RWPE2 (cell line): ENCODE measurements around the gene CD28.
"Not testable (repeated sequence)": the region's sequence is repeated elsewhere in the genome, so short reads cannot be mapped to it uniquely, and the experiment has no call there.

Experiments used
- ATAC-seq: fragments of 200-7000 bp; cut with Tn5 transposase; 3 replicates; pipeline ENCODE4 v1.9.1; 2021; ENCODE audit warnings: low read depth
- DNase-seq: peaks from one replicate; pipeline ENCODE4 v3.0.0-alpha.2; 2020; ENCODE audit warnings: low spot score
- H3K27ac ChIP-seq: fragments of 450-650 bp; 2 replicates; pipeline ENCODE4 v1.5.1; 2017; ENCODE audit warnings: mild to moderate bottlenecking; ENCODE audit not compliant: poor library complexity, severe bottlenecking
- H3K27me3 ChIP-seq: fragments of 250-450 bp; sonication (Bioruptor Pico); 2 replicates; pipeline ENCODE4 v1.5.1; 2021; ENCODE audit warnings: mild to moderate bottlenecking, moderate library complexity; ENCODE audit not compliant: insufficient read depth, poor library complexity, severe bottlenecking
- H3K36me3 ChIP-seq: fragments of 250-450 bp; sonication (Bioruptor Pico); 2 replicates; pipeline ENCODE4 v1.5.1; 2020; ENCODE audit warnings: low read depth, mild to moderate bottlenecking, moderate library complexity
- H3K4me1 ChIP-seq: fragments of 250-450 bp; sonication (Bioruptor Pico); 2 replicates; pipeline ENCODE4 v1.5.1; 2021; ENCODE audit warnings: mild to moderate bottlenecking, moderate library complexity; ENCODE audit not compliant: insufficient read depth, poor library complexity, severe bottlenecking
- H3K4me3 ChIP-seq: fragments of 250-450 bp; sonication (Bioruptor Pico); 2 replicates; pipeline ENCODE4 v1.5.1; 2021; ENCODE audit warnings: mild to moderate bottlenecking, moderate library complexity; ENCODE audit not compliant: severe bottlenecking
- H3K9me3 ChIP-seq: fragments of 250-450 bp; sonication (Bioruptor Pico); 2 replicates; pipeline ENCODE4 v1.5.1; 2021; ENCODE audit warnings: mild to moderate bottlenecking, moderate library complexity; ENCODE audit not compliant: severe bottlenecking
- CTCF ChIP-seq: fragments of 450-650 bp; IDR thresholded peaks from one replicate; pipeline ENCODE4 v1.5.1; 2017; ENCODE audit warnings: mild to moderate bottlenecking, moderate library complexity; ENCODE audit not compliant: poor library complexity, severe bottlenecking

The CD28 gene

DNA sequence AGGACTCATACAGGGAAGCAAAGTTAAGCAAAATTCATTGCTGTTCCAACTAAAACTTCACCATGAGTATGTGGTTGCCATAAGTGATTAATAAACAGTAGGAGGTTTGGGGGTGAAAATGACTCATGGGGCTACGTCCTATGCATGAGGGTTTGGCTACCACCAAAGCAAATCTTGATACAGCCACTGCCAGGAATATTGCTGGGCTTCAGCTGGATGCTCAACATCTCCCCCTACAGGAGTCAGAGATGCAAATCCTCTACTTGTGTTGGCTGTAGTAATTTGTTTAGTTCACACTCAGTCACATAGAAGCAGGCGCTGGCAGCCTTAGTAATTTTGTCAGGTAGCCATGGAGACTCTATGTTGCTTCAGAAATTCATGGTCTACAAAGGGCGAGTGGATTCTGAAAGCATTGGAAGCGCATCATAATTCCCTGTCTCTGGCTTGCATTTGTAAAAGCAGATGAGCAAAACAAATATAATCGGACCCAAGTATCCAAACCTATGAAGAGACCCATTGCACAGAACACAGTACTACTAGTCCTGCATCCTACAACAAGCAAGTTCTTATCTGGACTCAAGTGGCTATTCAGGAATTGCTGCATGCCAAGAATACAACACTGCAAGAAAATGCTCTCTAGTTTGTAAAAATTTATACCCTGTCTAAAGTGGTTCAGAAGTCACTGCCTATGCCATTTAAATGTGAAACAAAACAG is 76.0 kb downstream of the CD28 start:
- H3K27ac ChIP-seq = no peak overlapping the region
- TF ChIP-seq CTCF = peak; percentile 77
- no peaks in the 10 kb centered on the region for H3K36me3 ChIP-seq
- no peaks in the 10 kb centered on the region for H3K27me3 ChIP-seq
- H3K4me1 ChIP-seq = no peaks in the 10 kb centered on the region
- DNase-seq (no peak), ATAC-seq (peak; percentile 81)
- H3K4me3 ChIP-seq = no peak overlapping the region
- no peaks in the 10 kb centered on the region for H3K9me3 ChIP-seq

DNA sequence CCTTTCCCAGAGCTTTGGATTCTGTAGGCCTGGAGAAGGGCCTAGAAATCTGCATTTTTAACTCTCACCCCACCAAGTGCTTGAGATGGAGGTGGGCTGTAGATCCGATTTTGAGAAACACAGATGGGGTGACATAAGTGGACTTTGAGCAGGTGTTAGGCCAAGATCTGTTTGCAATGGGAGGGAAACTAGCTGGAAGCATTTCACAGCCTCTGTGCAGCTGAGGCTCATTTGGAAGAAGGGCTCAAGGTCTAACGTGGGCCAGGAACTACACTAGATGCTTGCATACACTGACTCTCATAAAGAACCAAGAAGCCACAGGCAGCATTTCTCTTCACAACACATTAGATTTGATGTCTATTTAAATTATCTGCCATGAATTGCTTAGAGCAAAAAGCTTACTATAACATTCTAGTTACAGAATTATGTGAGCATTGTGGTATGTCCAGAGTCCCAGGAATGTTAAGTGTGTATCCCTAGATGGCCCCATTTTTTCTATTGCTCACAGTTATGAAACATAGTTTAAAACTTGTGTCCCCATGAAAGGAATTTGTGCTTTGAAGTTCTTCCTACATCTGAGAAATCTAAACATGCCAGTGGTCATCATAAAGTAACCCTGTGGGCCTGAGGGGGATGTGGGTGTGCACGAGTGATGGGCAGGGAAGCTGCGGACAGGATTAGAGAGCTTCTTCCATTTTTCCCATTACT is 77.2 kb downstream of the CD28 start:
- H3K4me3 ChIP-seq = no peak overlapping the region
- H3K36me3 ChIP-seq = no peaks in the 10 kb centered on the region
- H3K4me1 ChIP-seq = no peaks in the 10 kb centered on the region
- DNase-seq (no peak), ATAC-seq (no peak)
- H3K27ac ChIP-seq = no peak overlapping the region
- H3K27me3 ChIP-seq = no peaks in the 10 kb centered on the region
- H3K9me3 ChIP-seq = no peaks in the 10 kb centered on the region
- TF ChIP-seq CTCF = no peak

DNA sequence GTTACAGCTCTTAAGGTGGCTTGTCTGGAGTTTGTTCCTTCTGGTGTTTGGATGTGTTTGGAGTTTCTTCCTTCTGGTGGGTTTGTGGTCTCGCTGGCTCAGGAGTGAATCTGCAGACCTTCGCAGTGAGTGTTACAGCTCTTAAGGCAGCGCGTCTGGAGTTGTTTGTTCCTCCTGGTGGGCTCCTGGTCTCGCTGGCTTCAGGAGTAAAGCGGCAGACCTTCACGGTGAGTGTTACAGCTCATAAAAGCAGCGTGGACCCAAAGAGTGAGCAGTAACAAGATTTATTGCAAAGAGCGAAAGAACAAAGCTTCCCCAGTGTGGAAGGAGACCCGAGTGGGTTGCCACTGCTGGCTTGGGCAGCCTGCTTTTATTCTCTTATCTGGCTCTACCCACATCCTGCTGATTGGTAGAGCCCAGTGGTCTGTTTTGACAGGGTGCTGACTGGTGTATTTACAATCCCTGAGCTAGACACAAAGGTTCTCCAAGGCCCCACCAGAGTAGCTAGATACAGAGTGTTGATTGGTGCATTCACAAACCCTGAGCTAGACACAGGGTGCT is 78.4 kb downstream of the CD28 start:
- not testable (repeated sequence) for H3K4me1 ChIP-seq, H3K4me3 ChIP-seq, H3K27me3 ChIP-seq, H3K36me3 ChIP-seq, ATAC-seq, H3K9me3 ChIP-seq, H3K27ac ChIP-seq, DNase-seq

GRCh38 chr2:203785391-203786110 is 79.1 kb downstream of the CD28 start:
- not testable (repeated sequence) for H3K4me1 ChIP-seq, DNase-seq

DNA sequence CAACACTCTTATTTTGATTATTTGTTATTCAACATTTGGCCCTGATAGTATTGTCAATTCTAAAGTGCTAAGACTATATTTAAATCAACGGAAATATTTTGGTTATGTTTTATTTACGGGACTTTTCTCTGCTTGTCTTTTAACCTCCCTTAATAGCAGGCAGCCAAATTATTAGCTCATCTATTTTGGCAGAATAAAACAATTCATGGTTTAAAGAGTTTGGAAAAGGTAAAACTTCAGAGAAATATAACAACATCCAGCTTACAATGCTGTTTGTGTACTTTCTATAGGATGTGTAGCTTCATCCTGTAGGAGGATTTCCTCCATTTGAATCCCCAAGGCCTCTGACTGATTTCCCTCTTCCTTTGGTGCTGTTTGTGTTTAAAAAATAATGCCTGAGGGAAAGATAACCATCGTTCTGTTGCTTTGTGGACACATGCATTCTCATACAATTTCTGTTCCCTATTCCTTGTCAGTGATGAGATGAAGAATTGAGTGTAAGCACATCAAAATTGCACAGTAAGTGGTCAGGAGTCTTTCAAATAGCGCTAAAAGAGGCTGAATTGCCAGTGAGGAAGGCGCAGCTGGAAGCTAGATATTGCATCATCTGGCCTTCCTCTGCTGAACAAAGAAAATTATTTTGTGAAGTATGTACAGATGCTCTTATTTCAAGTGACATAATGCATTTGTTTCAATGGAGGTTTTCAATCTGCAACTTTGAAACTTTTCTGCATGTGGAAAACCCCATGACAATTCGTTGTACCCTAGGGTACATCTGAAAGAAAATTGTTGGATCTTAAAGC is 80.3 kb downstream of the CD28 start:
- TF ChIP-seq CTCF = no peak
- DNase-seq (no peak), ATAC-seq (no peak)
- Histone ChIP-seq H3K27ac (no peak overlapping the region), H3K4me1 (no peaks in the 10 kb centered on the region), H3K27me3 (no peaks in the 10 kb centered on the region), H3K4me3 (no peak overlapping the region), H3K36me3 (no peaks in the 10 kb centered on the region), H3K9me3 (no peaks in the 10 kb centered on the region)

More at GRCh38 chr2:203785391-203786110, 79.1 kb downstream of the CD28 start:
- not testable (repeated sequence) for H3K4me3 ChIP-seq, H3K27ac ChIP-seq, H3K9me3 ChIP-seq, ATAC-seq, H3K36me3 ChIP-seq, H3K27me3 ChIP-seq
